ENCODE data around the gene PIK3R5. TPM values are rescaled to one million over a fixed set of nuclear protein-coding genes. Genes with fewer than 3 reads are reported as not detected.

PIK3R5 gene
- polyA plus RNA-seq, 3 donors: 32.1 to 127 (median 47.5) TPM

- no peak overlapping the region for H2AFZ ChIP-seq (ENCODE audit: insufficient read depth, low read depth, low read length, poor library complexity, severe bottlenecking)
- no peak overlapping the region for H3K4me3 ChIP-seq (replicated peaks in 1 of 3; ENCODE audit: low read depth in 2 of 3, low read length in 3 of 3)
- peaks cover 14 to 23% of the 10 kb centered on the region in 2 donors for H3K36me3 ChIP-seq (replicated peaks in 1 of 2; ENCODE audit: control insufficient read depth in 1 of 2, insufficient read depth in 2 of 2, low read length in 2 of 2)
- no peaks in the 10 kb centered on the region for H3K79me2 ChIP-seq (ENCODE audit: insufficient read depth, low read length)
- H3K27me3 ChIP-seq (ENCODE audit: control insufficient read depth in 2 of 2, insufficient read depth in 2 of 2, low read length in 2 of 2): no peaks in the 10 kb centered on the region
- intact Hi-C loops (cut with micrococcal nuclease): no loop called here
- H3K27me3 Mint-ChIP-seq (ENCODE audit: low read depth in 3 of 3): peaks cover 0 to 2% (median 0%) of the 10 kb centered on the region in 3 donors
- no peak overlapping the region for H3K27ac ChIP-seq (ENCODE audit: low read depth in 1 of 2, low read length in 2 of 2)
- H3K27ac Mint-ChIP-seq: peak overlapping the region in 1 of 7 donors; percentile 19
- H3K9ac ChIP-seq (ENCODE audit: insufficient read depth, low read length, poor library complexity, severe bottlenecking): no peak overlapping the region
- peaks cover 19 to 21% of the 10 kb centered on the region in 2 donors for H3K36me3 Mint-ChIP-seq
- no peak overlapping the region for H3K4me3 Mint-ChIP-seq
- peaks cover 27% of the 10 kb centered on the region for H3K4me1 Mint-ChIP-seq
- 81% methylated on average over 15 of the region's 19 CpGs for WGBS (ENCODE audit: insufficient coverage)
- no peak overlapping the region for H3K4me2 ChIP-seq (replicated peaks; ENCODE audit: extremely low read depth, low read length, poor library complexity, severe bottlenecking)
- peaks cover 20% of the 10 kb centered on the region for H4K20me1 ChIP-seq (ENCODE audit: insufficient read depth, low read length)
- DNase-seq: peak in 1 of 3 donors; percentile 10
- H3K9me3 ChIP-seq (replicated peaks in 1 of 2; ENCODE audit: control insufficient read depth in 1 of 2, insufficient read depth in 1 of 2, low read length in 2 of 2): no peaks in the 10 kb centered on the region
- H3K4me1 ChIP-seq (ENCODE audit: control insufficient read depth in 1 of 2, insufficient read depth in 2 of 2, low read length in 2 of 2): peaks cover 24 to 31% of the 10 kb centered on the region in 2 donors
- H3K9me3 Mint-ChIP-seq: no peaks in the 10 kb centered on the region
- TF ChIP-seq CTCF (IDR thresholded peaks at IDR 0.05): no peak
These were observed 91.4 kb downstream of the PIK3R5 start for GRCh38 chr17:8873801-8874715.

- H3K9me3 Mint-ChIP-seq: no peaks in the 10 kb centered on the region
- DNase-seq: no peak
- H2AFZ ChIP-seq (ENCODE audit: insufficient read depth, low read depth, low read length, poor library complexity, severe bottlenecking): peak overlapping the region; percentile 30
- H3K9ac ChIP-seq (ENCODE audit: insufficient read depth, low read length, poor library complexity, severe bottlenecking): no peak overlapping the region
- 24% methylated on average over 14 of the region's 17 CpGs for WGBS (ENCODE audit: insufficient coverage)
- H3K4me2 ChIP-seq (replicated peaks; ENCODE audit: extremely low read depth, low read length, poor library complexity, severe bottlenecking): peak overlapping the region; percentile 14
- H3K36me3 ChIP-seq (replicated peaks in 1 of 2; ENCODE audit: control insufficient read depth in 1 of 2, insufficient read depth in 2 of 2, low read length in 2 of 2): peaks cover 3 to 11% of the 10 kb centered on the region in 2 donors
- H3K79me2 ChIP-seq (ENCODE audit: insufficient read depth, low read length): no peaks in the 10 kb centered on the region
- H3K4me3 ChIP-seq (replicated peaks in 1 of 3; ENCODE audit: low read depth in 2 of 3, low read length in 3 of 3): no peak overlapping the region
- H3K27ac ChIP-seq (ENCODE audit: low read depth in 1 of 2, low read length in 2 of 2): no peak overlapping the region
- peaks cover 9% of the 10 kb centered on the region for H4K20me1 ChIP-seq (ENCODE audit: insufficient read depth, low read length)
- peaks cover 34 to 43% of the 10 kb centered on the region in 2 donors for H3K4me1 ChIP-seq (ENCODE audit: control insufficient read depth in 1 of 2, insufficient read depth in 2 of 2, low read length in 2 of 2)
- peak overlapping the region in 3 of 7 donors; percentile 3 to 64 (median 53) for H3K27ac Mint-ChIP-seq
- H3K27me3 ChIP-seq (ENCODE audit: control insufficient read depth in 2 of 2, insufficient read depth in 2 of 2, low read length in 2 of 2): no peaks in the 10 kb centered on the region
- peaks cover 0 to 2% (median 0%) of the 10 kb centered on the region in 3 donors for H3K27me3 Mint-ChIP-seq (ENCODE audit: low read depth in 3 of 3)
- H3K4me3 Mint-ChIP-seq: peak overlapping the region in 1 of 2 donors; percentile 44
- peaks cover 7 to 9% of the 10 kb centered on the region in 2 donors for H3K36me3 Mint-ChIP-seq
- intact Hi-C loops (cut with micrococcal nuclease): no loop called here
- no peaks in the 10 kb centered on the region for H3K9me3 ChIP-seq (replicated peaks in 1 of 2; ENCODE audit: control insufficient read depth in 1 of 2, insufficient read depth in 1 of 2, low read length in 2 of 2)
- TF ChIP-seq CTCF (IDR thresholded peaks at IDR 0.05): no peak
- peaks cover 39% of the 10 kb centered on the region for H3K4me1 Mint-ChIP-seq
These were observed 92.6 kb downstream of the PIK3R5 start for GRCh38 chr17:8872705-8873435.
